GM19455 (cell line): Measurements from ENCODE around the gene MRPS34.

ENCODE experiments used
- ATAC-seq: cut with Tn5 transposase; IDR thresholded peaks from one replicate; pipeline ENCODE4 v1.9.1; 2021; ENCODE audit not compliant: unreplicated experiment

MRPS34 gene

GRCh38 chr16:1731603-1732002 lies 41.3 kb downstream of the MRPS34 start:
- no peak for ATAC-seq

DNA sequence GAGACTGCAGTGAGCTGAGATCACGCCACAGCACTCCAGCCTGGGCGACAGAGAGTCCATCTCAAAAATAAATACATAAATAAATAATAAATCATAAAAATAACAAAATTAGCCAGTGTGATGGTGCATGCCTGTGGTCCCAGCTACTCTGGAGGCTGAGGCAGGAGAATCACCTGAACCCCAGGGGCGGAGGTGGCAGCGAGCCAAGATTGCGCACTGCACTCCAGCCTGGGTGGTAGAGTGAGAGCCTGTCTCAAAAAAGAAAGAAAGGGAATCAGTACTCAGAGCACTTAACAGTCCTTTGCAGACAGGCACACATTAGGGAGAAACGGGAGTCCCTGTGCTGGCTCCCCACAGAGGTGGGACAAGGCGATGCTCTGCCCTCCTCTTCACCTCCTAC lies 41.9 kb downstream of the MRPS34 start:
- no peak for ATAC-seq

GRCh38 chr16:1729445-1729844 lies 43.5 kb downstream of the MRPS34 start:
- no peak for ATAC-seq

DNA sequence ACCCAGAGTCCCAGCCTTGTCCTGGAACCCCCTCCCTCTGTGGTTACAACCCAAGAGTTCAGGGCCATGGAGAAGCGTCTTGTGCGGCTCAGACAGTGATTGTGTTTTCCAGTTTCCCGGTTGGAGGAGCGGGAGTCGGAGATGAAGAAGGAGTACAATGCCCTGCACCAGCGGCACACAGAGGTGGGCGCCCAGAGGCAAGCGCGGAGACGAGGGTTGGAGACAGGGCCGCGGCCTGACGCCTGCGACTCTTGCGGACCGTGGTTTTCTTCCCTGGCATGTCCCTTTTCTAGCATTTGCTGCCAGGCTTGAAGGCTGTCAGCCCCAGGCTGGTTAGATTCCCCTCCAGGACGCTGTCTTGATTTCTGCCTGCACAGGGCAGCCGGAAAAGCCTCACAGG lies 43.9 kb downstream of the MRPS34 start:
- no peak for ATAC-seq

DNA sequence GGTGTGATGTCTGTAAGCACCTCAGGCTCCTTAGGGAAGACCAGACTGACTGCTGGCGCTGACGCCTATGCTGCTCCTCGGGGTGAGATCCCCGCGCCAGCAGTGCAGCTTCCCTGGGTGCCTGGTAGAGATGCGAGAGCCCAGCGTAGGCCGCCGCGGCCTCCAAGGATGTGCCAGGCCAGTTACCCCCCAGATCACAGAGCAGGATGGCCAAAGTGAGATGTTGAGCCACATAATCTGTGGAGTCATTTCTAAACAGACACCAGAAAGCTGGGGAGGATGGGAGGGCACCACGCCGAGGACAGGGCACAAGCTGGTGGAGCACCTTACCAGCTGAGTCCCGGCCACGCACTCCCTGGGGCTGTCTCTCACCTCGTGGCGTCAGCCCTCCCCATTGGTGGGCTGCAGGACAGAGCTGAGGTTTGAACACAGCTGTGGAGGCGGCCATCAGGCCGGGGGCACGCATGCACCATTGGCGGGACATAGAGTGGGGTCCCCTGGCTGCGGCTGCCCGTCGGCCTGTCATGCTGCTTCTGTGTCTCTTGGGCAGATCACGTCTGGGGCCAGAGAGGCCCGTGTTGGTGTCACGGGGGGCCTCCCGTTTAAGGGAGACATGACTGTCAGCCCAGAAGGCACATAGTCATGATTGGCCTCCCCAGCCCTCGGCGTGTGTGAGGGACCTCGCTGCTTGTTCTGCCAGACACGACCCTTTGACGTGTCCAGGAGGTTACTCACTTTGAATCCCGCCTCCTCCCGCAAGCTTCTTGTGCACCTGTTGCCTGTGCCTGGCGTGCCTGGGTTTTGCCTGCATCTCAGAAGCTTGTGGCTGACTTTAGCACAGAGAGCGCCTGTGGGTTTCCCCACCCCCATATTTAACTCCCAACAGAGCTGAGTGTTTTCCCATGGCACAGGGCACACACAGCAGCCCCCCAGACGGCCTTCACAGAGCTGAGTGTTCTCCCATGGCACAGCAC lies 45.0 kb downstream of the MRPS34 start:
- ATAC-seq, result no peak

- no peak for ATAC-seq
Measured at GRCh38 chr16:1726661-1727502, 46.1 kb downstream of the MRPS34 start.

GRCh38 chr16:1724491-1724890 lies 48.4 kb downstream of the MRPS34 start:
- ATAC-seq, result no peak

- no peak for ATAC-seq
Measured at GRCh38 chr16:1723450-1724147, 49.3 kb downstream of the MRPS34 start.
